DND-41 (cell line): ENCODE data around the gene ATP1A3.
"Not testable (repeated sequence)": the region's sequence is repeated elsewhere in the genome, so short reads cannot be mapped to it uniquely, and the experiment has no call there.

Source experiments
- CTCF ChIP-seq: IDR thresholded peaks from 2 replicates; pipeline ENCODE4 v1.5.1; 2012; ENCODE audit warnings: borderline replicate concordance, low read length, moderate library complexity, mild to moderate bottlenecking; ENCODE audit not compliant: poor library complexity, severe bottlenecking; ENCODE audit errors: extremely low read depth
- EZH2 ChIP-seq: IDR thresholded peaks from 3 replicates; pipeline ENCODE4 v1.6.1; 2012; ENCODE audit warnings: borderline replicate concordance, low read depth, mild to moderate bottlenecking, moderate library complexity, low read length, inconsistent platforms; ENCODE audit not compliant: severe bottlenecking

GRCh38 chr19:42034640-42035391 is 40.8 kb upstream of the ATP1A3 start:
- TF ChIP-seq CTCF = peak; percentile 94
- not testable (repeated sequence) for TF ChIP-seq EZH2
